ENCODE data around the gene GRIN1. TPM values are rescaled to one million over a fixed set of nuclear protein-coding genes. Genes with fewer than 3 reads are reported as not detected.

Gene GRIN1
- total RNA-seq, 1 donor from 2014 or later, result not detected

- Histone ChIP-seq H3K9me3 (ENCODE audit: control insufficient read depth in 3 of 3, low read length in 3 of 3) (no peaks in the 10 kb centered on the region), H3K4me3 (ENCODE audit: low read length in 3 of 3) (no peak overlapping the region), H3K9ac (ENCODE audit: low read depth in 1 of 3, low read length in 3 of 3) (no peak overlapping the region), H3K27me3 (ENCODE audit: control insufficient read depth in 3 of 3, insufficient read depth in 3 of 3, low read length in 3 of 3) (no peaks in the 10 kb centered on the region), H3K27ac (ENCODE audit: low read depth, low read length) (no peak overlapping the region), H3K4me1 (ENCODE audit: control insufficient read depth in 3 of 3, insufficient read depth in 3 of 3, low read length in 3 of 3) (no peaks in the 10 kb centered on the region), H3K36me3 (ENCODE audit: control insufficient read depth in 3 of 3, insufficient read depth in 3 of 3, low read length in 3 of 3) (peaks cover 62 to 78% (median 70%) of the 10 kb centered on the region in 3 donors)
Observed at GRCh38 chr9:137106662-137107250, 32.2 kb upstream of the GRIN1 start.

- Histone ChIP-seq H3K9ac (ENCODE audit: low read depth in 1 of 3, low read length in 3 of 3) (no peak overlapping the region), H3K9me3 (ENCODE audit: control insufficient read depth in 3 of 3, low read length in 3 of 3) (no peaks in the 10 kb centered on the region), H3K4me1 (ENCODE audit: control insufficient read depth in 3 of 3, insufficient read depth in 3 of 3, low read length in 3 of 3) (no peaks in the 10 kb centered on the region), H3K36me3 (ENCODE audit: control insufficient read depth in 3 of 3, insufficient read depth in 3 of 3, low read length in 3 of 3) (peaks cover 56 to 72% (median 63%) of the 10 kb centered on the region in 3 donors), H3K4me3 (ENCODE audit: low read length in 3 of 3) (no peak overlapping the region), H3K27ac (ENCODE audit: low read depth, low read length) (no peak overlapping the region), H3K27me3 (ENCODE audit: control insufficient read depth in 3 of 3, insufficient read depth in 3 of 3, low read length in 3 of 3) (no peaks in the 10 kb centered on the region)
Observed at GRCh38 chr9:137107312-137107921, 31.5 kb upstream of the GRIN1 start.

- Histone ChIP-seq H3K4me3 (ENCODE audit: low read length in 3 of 3) (no peak overlapping the region), H3K9me3 (ENCODE audit: control insufficient read depth in 3 of 3, low read length in 3 of 3) (no peaks in the 10 kb centered on the region), H3K9ac (ENCODE audit: low read depth in 1 of 3, low read length in 3 of 3) (no peak overlapping the region), H3K27ac (ENCODE audit: low read depth, low read length) (no peak overlapping the region), H3K36me3 (ENCODE audit: control insufficient read depth in 3 of 3, insufficient read depth in 3 of 3, low read length in 3 of 3) (peaks cover 51 to 66% (median 63%) of the 10 kb centered on the region in 3 donors), H3K27me3 (ENCODE audit: control insufficient read depth in 3 of 3, insufficient read depth in 3 of 3, low read length in 3 of 3) (no peaks in the 10 kb centered on the region), H3K4me1 (ENCODE audit: control insufficient read depth in 3 of 3, insufficient read depth in 3 of 3, low read length in 3 of 3) (no peaks in the 10 kb centered on the region)
Observed at GRCh38 chr9:137107982-137108381, 31.0 kb upstream of the GRIN1 start.

GRCh38 chr9:137108608-137109249 lies 30.2 kb upstream of the GRIN1 start:
- Histone ChIP-seq H3K27me3 (ENCODE audit: control insufficient read depth in 3 of 3, insufficient read depth in 3 of 3, low read length in 3 of 3) (no peaks in the 10 kb centered on the region), H3K27ac (ENCODE audit: low read depth, low read length) (no peak overlapping the region), H3K4me1 (ENCODE audit: control insufficient read depth in 3 of 3, insufficient read depth in 3 of 3, low read length in 3 of 3) (no peaks in the 10 kb centered on the region), H3K36me3 (ENCODE audit: control insufficient read depth in 3 of 3, insufficient read depth in 3 of 3, low read length in 3 of 3) (peaks cover 48 to 58% (median 56%) of the 10 kb centered on the region in 3 donors), H3K9me3 (ENCODE audit: control insufficient read depth in 3 of 3, low read length in 3 of 3) (no peaks in the 10 kb centered on the region), H3K4me3 (ENCODE audit: low read length in 3 of 3) (no peak overlapping the region), H3K9ac (ENCODE audit: low read depth in 1 of 3, low read length in 3 of 3) (no peak overlapping the region)

GRCh38 chr9:137109250-137110146 lies 29.5 kb upstream of the GRIN1 start:
- H3K4me1 ChIP-seq (ENCODE audit: control insufficient read depth in 3 of 3, insufficient read depth in 3 of 3, low read length in 3 of 3), result no peaks in the 10 kb centered on the region
- H3K27me3 ChIP-seq (ENCODE audit: control insufficient read depth in 3 of 3, insufficient read depth in 3 of 3, low read length in 3 of 3), result no peaks in the 10 kb centered on the region
- H3K9me3 ChIP-seq (ENCODE audit: control insufficient read depth in 3 of 3, low read length in 3 of 3), result no peaks in the 10 kb centered on the region
- no peak overlapping the region for H3K27ac ChIP-seq (ENCODE audit: low read depth, low read length)
- H3K4me3 ChIP-seq (ENCODE audit: low read length in 3 of 3), result no peak overlapping the region
- no peak overlapping the region for H3K9ac ChIP-seq (ENCODE audit: low read depth in 1 of 3, low read length in 3 of 3)
- H3K36me3 ChIP-seq (ENCODE audit: control insufficient read depth in 3 of 3, insufficient read depth in 3 of 3, low read length in 3 of 3), result peaks cover 42 to 51% (median 51%) of the 10 kb centered on the region in 3 donors

GRCh38 chr9:137110147-137110910 lies 28.6 kb upstream of the GRIN1 start:
- no peaks in the 10 kb centered on the region for H3K27me3 ChIP-seq (ENCODE audit: control insufficient read depth in 3 of 3, insufficient read depth in 3 of 3, low read length in 3 of 3)
- H3K4me1 ChIP-seq (ENCODE audit: control insufficient read depth in 3 of 3, insufficient read depth in 3 of 3, low read length in 3 of 3), result peaks cover 5 to 6% (median 5%) of the 10 kb centered on the region in 3 donors
- no peaks in the 10 kb centered on the region for H3K9me3 ChIP-seq (ENCODE audit: control insufficient read depth in 3 of 3, low read length in 3 of 3)
- no peak overlapping the region for H3K4me3 ChIP-seq (ENCODE audit: low read length in 3 of 3)
- H3K36me3 ChIP-seq (ENCODE audit: control insufficient read depth in 3 of 3, insufficient read depth in 3 of 3, low read length in 3 of 3), result peaks cover 37 to 45% (median 44%) of the 10 kb centered on the region in 3 donors
- no peak overlapping the region for H3K9ac ChIP-seq (ENCODE audit: low read depth in 1 of 3, low read length in 3 of 3)
- no peak overlapping the region for H3K27ac ChIP-seq (ENCODE audit: low read depth, low read length)

GRCh38 chr9:137110911-137111787 lies 27.8 kb upstream of the GRIN1 start:
- Histone ChIP-seq H3K9me3 (ENCODE audit: control insufficient read depth in 3 of 3, low read length in 3 of 3) (no peaks in the 10 kb centered on the region), H3K36me3 (ENCODE audit: control insufficient read depth in 3 of 3, insufficient read depth in 3 of 3, low read length in 3 of 3) (peaks cover 30 to 38% (median 37%) of the 10 kb centered on the region in 3 donors)

GRCh38 chr9:137111788-137112563 lies 27.0 kb upstream of the GRIN1 start:
- no peaks in the 10 kb centered on the region for H3K9me3 ChIP-seq (ENCODE audit: control insufficient read depth in 3 of 3, low read length in 3 of 3)
- no peak overlapping the region for H3K27ac ChIP-seq (ENCODE audit: low read depth, low read length)
- no peak overlapping the region for H3K4me3 ChIP-seq (ENCODE audit: low read length in 3 of 3)
- no peak overlapping the region for H3K9ac ChIP-seq (ENCODE audit: low read depth in 1 of 3, low read length in 3 of 3)
- peaks cover 29 to 35% (median 32%) of the 10 kb centered on the region in 3 donors for H3K36me3 ChIP-seq (ENCODE audit: control insufficient read depth in 3 of 3, insufficient read depth in 3 of 3, low read length in 3 of 3)
- no peaks in the 10 kb centered on the region for H3K27me3 ChIP-seq (ENCODE audit: control insufficient read depth in 3 of 3, insufficient read depth in 3 of 3, low read length in 3 of 3)
- H3K4me1 ChIP-seq (ENCODE audit: control insufficient read depth in 3 of 3, insufficient read depth in 3 of 3, low read length in 3 of 3), result peaks cover 5 to 7% (median 6%) of the 10 kb centered on the region in 3 donors

More at GRCh38 chr9:137110911-137111787, 27.8 kb upstream of the GRIN1 start:
- Histone ChIP-seq H3K9ac (ENCODE audit: low read depth in 1 of 3, low read length in 3 of 3) (no peak overlapping the region), H3K27me3 (ENCODE audit: control insufficient read depth in 3 of 3, insufficient read depth in 3 of 3, low read length in 3 of 3) (no peaks in the 10 kb centered on the region), H3K27ac (ENCODE audit: low read depth, low read length) (no peak overlapping the region), H3K4me3 (ENCODE audit: low read length in 3 of 3) (no peak overlapping the region), H3K4me1 (ENCODE audit: control insufficient read depth in 3 of 3, insufficient read depth in 3 of 3, low read length in 3 of 3) (peaks cover 5 to 7% (median 6%) of the 10 kb centered on the region in 3 donors)

Measured in skeletal muscle tissue (tissue), 4 donors.